Osteoblast (primary cell): Measurements from ENCODE around the gene PSD. TPM values are rescaled to one million over a fixed set of nuclear protein-coding genes. Genes with fewer than 3 reads are reported as not detected.

ENCODE experiments used
- DNase-seq: peaks from one replicate; pipeline ENCODE4 v3.0.0; 2011; ENCODE audit warnings: low spot score, mixed read lengths; ENCODE audit not compliant: insufficient read length; ENCODE audit errors: missing footprints
- H2AFZ ChIP-seq: 2 replicates; pipeline ENCODE4 v1.6.0; 2011; ENCODE audit warnings: mild to moderate bottlenecking, low read length
- H3K27ac ChIP-seq: 2 replicates; pipeline ENCODE4 v1.5.1; 2011; ENCODE audit warnings: mild to moderate bottlenecking, low read depth, low read length, moderate library complexity
- H3K27me3 ChIP-seq: 2 replicates; pipeline ENCODE4 v1.6.0; 2012; ENCODE audit warnings: mild to moderate bottlenecking, control low read depth, inconsistent platforms, low read length, moderate library complexity; ENCODE audit not compliant: insufficient read depth
- H3K36me3 ChIP-seq: 2 replicates; pipeline ENCODE4 v1.5.1; 2011; ENCODE audit warnings: mild to moderate bottlenecking, low read length, control low read depth, moderate library complexity; ENCODE audit not compliant: insufficient read depth
- H3K4me1 ChIP-seq: 2 replicates; pipeline ENCODE4 v1.5.1; 2011; ENCODE audit warnings: mild to moderate bottlenecking, low read length, control low read depth, moderate library complexity; ENCODE audit not compliant: insufficient read depth
- H3K4me2 ChIP-seq: 2 replicates; pipeline ENCODE4 v1.6.0; 2011; ENCODE audit warnings: mild to moderate bottlenecking, low read length; ENCODE audit not compliant: insufficient read depth
- H3K4me3 ChIP-seq: fragments of 200-600 bp; sonication (generic); 3 replicates; pipeline ENCODE4 v1.5.1; 2012; ENCODE audit warnings: mild to moderate bottlenecking, low read length, inconsistent platforms; ENCODE audit not compliant: insufficient read depth
- H3K79me2 ChIP-seq: 2 replicates; pipeline ENCODE4 v1.6.0; 2012; ENCODE audit warnings: mild to moderate bottlenecking, low read length, control low read depth, inconsistent platforms; ENCODE audit not compliant: insufficient read depth
- H3K9me3 ChIP-seq: 2 replicates; pipeline ENCODE4 v1.5.1; 2011; ENCODE audit warnings: low read depth, low read length, control low read depth
- H4K20me1 ChIP-seq: 2 replicates; pipeline ENCODE4 v1.6.0; 2012; ENCODE audit warnings: mild to moderate bottlenecking, low read length, control low read depth; ENCODE audit not compliant: insufficient read depth
- CTCF ChIP-seq: IDR thresholded peaks from 2 replicates; pipeline ENCODE4 v1.5.1; 2011; ENCODE audit warnings: mild to moderate bottlenecking, low read depth, low read length, moderate library complexity; ENCODE audit errors: extremely low read depth
- total RNA-seq: library from RNA; depleted of rRNA; stranded (reverse); fragments of >200 nt; gene quantifications from 2 replicates; pipeline ENCODE4 v1.2.3, GENCODE V29; 2012

Gene PSD
- total RNA-seq, 1 donor = 0.72 TPM

DNA sequence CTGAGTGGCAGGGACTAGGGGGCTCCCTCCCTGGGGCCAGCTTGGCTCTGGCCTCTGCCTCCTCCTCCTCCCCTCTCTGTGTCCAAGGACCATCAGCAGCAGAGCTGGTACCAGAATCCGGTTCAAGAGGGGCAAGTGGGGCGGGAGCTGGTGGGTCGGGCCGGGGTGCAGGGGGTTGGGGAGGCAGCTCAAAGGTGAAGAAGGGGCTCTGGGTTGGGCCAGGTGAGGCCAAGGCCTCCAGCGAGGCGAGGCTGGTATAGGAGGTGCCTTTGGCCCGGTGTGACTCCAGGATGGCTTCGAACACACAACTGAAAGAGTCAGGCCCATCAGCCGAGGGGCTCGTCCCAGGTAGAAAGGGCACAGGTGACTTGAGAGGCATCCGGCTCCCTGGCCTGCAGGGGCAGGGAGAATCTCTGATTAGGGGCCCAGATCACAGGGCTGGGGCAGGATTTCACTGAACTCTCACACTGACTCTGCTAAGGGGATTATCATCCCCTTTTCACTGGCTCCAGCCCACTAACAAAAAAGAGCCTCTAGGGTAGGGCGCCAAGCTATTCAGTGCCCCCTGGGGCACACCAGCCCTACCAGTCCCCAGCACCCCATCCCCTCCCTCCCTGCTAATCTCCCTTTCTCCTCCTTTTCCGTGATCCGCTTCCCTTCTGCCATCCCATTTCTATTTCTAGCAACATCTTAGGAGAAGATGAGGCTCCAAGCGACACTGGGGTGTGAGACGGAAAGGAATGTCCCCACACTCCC is 4.6 kb downstream of the PSD start:
- Histone ChIP-seq H3K9me3 (no peaks in the 10 kb centered on the region), H4K20me1 (no peaks in the 10 kb centered on the region), H3K4me1 (peaks cover 9% of the 10 kb centered on the region), H3K27me3 (peaks cover 66% of the 10 kb centered on the region), H3K79me2 (no peaks in the 10 kb centered on the region), H3K4me3 (no peak overlapping the region), H3K4me2 (no peak overlapping the region), H3K36me3 (no peaks in the 10 kb centered on the region), H3K27ac (no peak overlapping the region), H2AFZ (no peak overlapping the region)
- no peak for TF ChIP-seq CTCF
- peak; percentile 75 for DNase-seq

DNA sequence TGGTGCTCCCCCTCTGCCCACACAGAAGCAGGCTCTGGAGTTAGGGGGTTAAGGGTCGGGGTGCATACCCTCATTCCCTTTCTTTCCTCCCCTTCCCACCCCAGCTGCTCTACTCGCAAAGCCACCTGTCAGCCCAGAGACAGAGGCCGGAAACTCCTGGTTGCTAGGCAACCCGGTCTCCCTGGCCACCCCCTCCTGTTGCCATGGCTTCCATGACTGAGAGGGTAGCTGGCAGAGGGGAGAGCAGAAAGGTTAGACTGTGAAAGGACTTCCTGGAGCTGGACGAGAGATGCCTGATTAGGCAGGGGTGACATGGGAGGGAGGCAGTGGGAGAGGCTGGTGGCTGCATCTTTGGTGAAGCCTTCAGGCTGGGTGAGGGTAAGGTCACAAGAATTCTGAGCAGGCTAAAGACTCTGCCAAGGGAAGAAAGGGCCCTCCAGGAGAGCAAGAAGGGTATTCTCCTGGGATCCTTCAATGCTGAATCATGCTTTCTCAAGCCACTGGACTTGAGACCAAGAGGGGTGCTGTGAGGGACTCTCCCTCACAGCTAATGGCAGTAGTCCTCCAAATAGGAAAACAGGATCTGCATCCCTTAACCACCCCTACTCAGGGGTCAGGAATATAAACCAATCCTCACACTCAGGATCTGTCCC is 5.4 kb downstream of the PSD start:
- no peak overlapping the region for H2AFZ ChIP-seq
- H4K20me1 ChIP-seq = no peaks in the 10 kb centered on the region
- peak; percentile 93 for DNase-seq
- no peak overlapping the region for H3K4me3 ChIP-seq
- H3K27ac ChIP-seq = no peak overlapping the region
- peaks cover 9% of the 10 kb centered on the region for H3K4me1 ChIP-seq
- no peaks in the 10 kb centered on the region for H3K36me3 ChIP-seq
- H3K79me2 ChIP-seq = no peaks in the 10 kb centered on the region
- H3K4me2 ChIP-seq = no peak overlapping the region
- no peaks in the 10 kb centered on the region for H3K9me3 ChIP-seq
- H3K27me3 ChIP-seq = peaks cover 67% of the 10 kb centered on the region
- no peak for TF ChIP-seq CTCF

GRCh38 chr10:102412293-102412692 is 6.3 kb downstream of the PSD start:
- no peaks in the 10 kb centered on the region for H3K79me2 ChIP-seq
- no peak for TF ChIP-seq CTCF
- DNase-seq = peak; percentile 85
- peaks cover 9% of the 10 kb centered on the region for H3K4me1 ChIP-seq
- no peaks in the 10 kb centered on the region for H3K36me3 ChIP-seq
- H4K20me1 ChIP-seq = no peaks in the 10 kb centered on the region
- no peak overlapping the region for H3K4me3 ChIP-seq
- H2AFZ ChIP-seq = no peak overlapping the region
- no peak overlapping the region for H3K27ac ChIP-seq
- H3K27me3 ChIP-seq = peaks cover 72% of the 10 kb centered on the region
- H3K4me2 ChIP-seq = no peak overlapping the region
- H3K9me3 ChIP-seq = no peaks in the 10 kb centered on the region
